Measurements from ENCODE around the gene KRT4.

KRT4 gene

DNA sequence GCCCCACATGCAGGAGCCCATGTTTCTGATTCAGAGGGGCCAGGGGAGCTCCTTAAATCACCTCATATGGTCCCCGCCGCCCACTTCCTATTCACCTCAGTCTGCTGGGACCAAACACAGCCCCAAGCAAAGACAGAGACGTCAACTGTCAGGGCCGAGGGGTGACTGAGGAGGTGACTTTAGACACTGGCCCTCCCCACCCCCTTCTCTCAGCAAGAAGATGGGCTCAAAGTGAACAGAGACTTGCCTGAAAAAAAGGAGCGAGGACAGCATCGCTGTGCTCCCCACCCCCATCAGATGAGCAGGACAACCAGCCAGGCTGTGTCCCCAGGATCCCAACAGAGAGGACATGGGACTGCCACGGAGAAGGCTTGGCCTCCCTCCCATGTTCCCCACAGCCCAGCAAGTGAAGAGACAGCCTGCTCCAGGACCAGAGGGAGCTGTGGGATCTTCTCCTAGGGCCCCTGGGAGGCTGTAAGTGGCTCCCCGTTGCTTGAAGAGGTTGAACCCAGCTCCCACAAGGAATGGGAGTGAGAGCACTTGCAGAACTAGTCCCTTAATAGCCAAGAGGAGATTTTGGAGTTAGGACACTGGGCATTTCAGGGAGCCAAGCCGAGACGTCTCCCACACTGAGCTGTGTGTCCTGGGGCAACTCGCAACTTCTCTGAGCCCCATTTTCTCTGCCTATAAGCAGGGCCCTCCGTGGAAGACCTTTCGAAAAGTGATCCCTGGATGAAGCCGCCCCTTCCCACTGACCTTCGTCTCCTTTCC is 21.5 kb upstream of the KRT4 start:
- H3K36me3 ChIP-seq (ENCODE audit: control insufficient read depth, low read depth, low read length) = no peaks in the 10 kb centered on the region
- H3K27ac ChIP-seq (ENCODE audit: low read length) = no peak overlapping the region
- H3K9me3 ChIP-seq (ENCODE audit: control insufficient read depth, low read depth, low read length) = no peaks in the 10 kb centered on the region
- H3K27me3 ChIP-seq (ENCODE audit: control insufficient read depth, insufficient read depth, low read length) = no peaks in the 10 kb centered on the region
- no peaks in the 10 kb centered on the region for H3K4me1 ChIP-seq (ENCODE audit: control insufficient read depth, low read depth, low read length)
- H3K9ac ChIP-seq (ENCODE audit: low read length) = no peak overlapping the region
- no peak overlapping the region for H3K4me3 ChIP-seq (ENCODE audit: low read length)

- H3K9ac ChIP-seq (ENCODE audit: low read length) = no peak overlapping the region
- H3K4me1 ChIP-seq (ENCODE audit: control insufficient read depth, low read depth, low read length) = no peaks in the 10 kb centered on the region
- no peak overlapping the region for H3K27ac ChIP-seq (ENCODE audit: low read length)
- no peaks in the 10 kb centered on the region for H3K9me3 ChIP-seq (ENCODE audit: control insufficient read depth, low read depth, low read length)
- no peaks in the 10 kb centered on the region for H3K36me3 ChIP-seq (ENCODE audit: control insufficient read depth, low read depth, low read length)
- no peaks in the 10 kb centered on the region for H3K27me3 ChIP-seq (ENCODE audit: control insufficient read depth, insufficient read depth, low read length)
- H3K4me3 ChIP-seq (ENCODE audit: low read length) = no peak overlapping the region
Observed at GRCh38 chr12:52834727-52835001, 20.7 kb upstream of the KRT4 start.

GRCh38 chr12:52833922-52834726 is 20.2 kb upstream of the KRT4 start, which contains the start of gene KRT79:
Gene KRT79, minus strand, starts transcription at chr12:52834311. Its CDS starts 51 bp downstream, at chr12:52834260.
- no peak within 1 kb of the TSS for H3K4me3 ChIP-seq (ENCODE audit: low read length)
- no peaks in the 10 kb centered on the region for H3K4me1 ChIP-seq (ENCODE audit: control insufficient read depth, low read depth, low read length)
- no peaks in the 10 kb centered on the region for H3K27me3 ChIP-seq (ENCODE audit: control insufficient read depth, insufficient read depth, low read length)

DNA sequence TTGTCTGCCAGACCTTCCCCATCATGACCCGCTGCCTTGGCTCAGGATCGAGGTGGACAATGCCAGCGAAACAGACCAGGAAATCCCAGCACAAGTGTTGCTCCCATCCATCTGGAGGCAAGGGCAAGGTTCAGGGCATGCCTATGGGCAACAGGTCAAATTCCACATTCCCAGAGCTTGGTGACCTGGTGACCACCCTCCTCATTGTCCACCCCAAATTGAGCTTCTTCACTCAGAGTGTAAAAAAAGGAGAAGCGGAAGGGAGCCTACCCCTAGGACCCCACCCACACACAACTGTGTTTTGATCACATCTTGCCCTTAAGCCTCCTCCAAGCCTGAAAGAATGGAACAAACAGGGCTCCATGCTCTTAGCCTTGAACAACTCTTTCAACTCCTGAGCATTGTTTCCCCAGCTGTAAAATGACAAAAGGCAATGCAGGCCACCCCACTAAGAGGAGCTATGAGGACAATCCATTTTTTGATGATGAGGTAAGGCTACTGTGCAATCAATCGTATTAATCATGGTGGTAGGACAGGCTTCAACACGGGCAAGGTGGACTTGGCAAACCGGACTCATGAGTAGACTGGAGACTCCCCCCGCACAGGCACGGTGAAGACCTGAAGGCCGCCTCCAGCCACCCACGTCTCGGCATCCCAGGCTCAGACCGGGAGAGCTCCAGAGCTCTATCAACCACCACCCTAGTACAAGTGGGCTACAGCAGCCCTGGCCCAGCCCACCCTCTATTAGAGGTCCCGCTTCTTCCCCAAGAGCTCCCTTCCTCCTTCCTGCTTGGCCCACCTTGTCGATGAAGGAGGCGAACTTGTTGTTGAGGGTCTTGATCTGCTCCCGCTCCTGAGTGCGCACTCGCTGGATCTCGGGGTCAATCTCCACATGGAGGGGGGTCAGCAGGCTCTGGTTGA is 19.3 kb upstream of the KRT4 start:
- Histone ChIP-seq H3K27me3 (ENCODE audit: control insufficient read depth, insufficient read depth, low read length) (no peaks in the 10 kb centered on the region), H3K9ac (ENCODE audit: low read length) (no peak overlapping the region), H3K36me3 (ENCODE audit: control insufficient read depth, low read depth, low read length) (no peaks in the 10 kb centered on the region), H3K4me1 (ENCODE audit: control insufficient read depth, low read depth, low read length) (no peaks in the 10 kb centered on the region), H3K4me3 (ENCODE audit: low read length) (no peak overlapping the region), H3K9me3 (ENCODE audit: control insufficient read depth, low read depth, low read length) (no peaks in the 10 kb centered on the region), H3K27ac (ENCODE audit: low read length) (no peak overlapping the region)

More at GRCh38 chr12:52833922-52834726, 20.2 kb upstream of the KRT4 start, which contains the start of gene KRT79:
- no peak within 1 kb of the TSS for H3K27ac ChIP-seq (ENCODE audit: low read length)
- H3K9ac ChIP-seq (ENCODE audit: low read length) = no peak within 1 kb of the TSS
- no peaks in the 10 kb centered on the region for H3K9me3 ChIP-seq (ENCODE audit: control insufficient read depth, low read depth, low read length)
- H3K36me3 ChIP-seq (ENCODE audit: control insufficient read depth, low read depth, low read length) = no peaks in the 10 kb centered on the region

DNA sequence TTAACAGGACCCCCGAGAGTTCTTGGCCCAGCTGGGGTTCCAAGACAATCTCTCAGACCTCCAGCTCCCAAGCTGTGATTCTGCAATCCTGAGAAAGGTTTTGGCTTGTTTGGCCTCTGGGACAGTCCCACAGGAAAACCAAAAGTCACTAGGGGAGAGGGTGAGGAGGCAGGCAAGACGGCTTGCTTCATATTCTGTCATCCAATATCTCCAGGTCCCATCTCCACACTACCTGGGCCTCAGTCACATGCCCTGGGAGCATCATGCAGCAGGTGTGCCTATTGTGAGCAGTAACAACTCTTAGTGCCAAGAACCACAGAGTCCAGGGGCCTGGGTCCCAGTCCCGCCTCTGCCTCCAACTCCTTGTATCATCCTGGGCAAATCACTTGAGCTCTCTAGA is 18.5 kb upstream of the KRT4 start:
- no peaks in the 10 kb centered on the region for H3K4me1 ChIP-seq (ENCODE audit: control insufficient read depth, low read depth, low read length)
- H3K27me3 ChIP-seq (ENCODE audit: control insufficient read depth, insufficient read depth, low read length) = no peaks in the 10 kb centered on the region
- no peaks in the 10 kb centered on the region for H3K9me3 ChIP-seq (ENCODE audit: control insufficient read depth, low read depth, low read length)

DNA sequence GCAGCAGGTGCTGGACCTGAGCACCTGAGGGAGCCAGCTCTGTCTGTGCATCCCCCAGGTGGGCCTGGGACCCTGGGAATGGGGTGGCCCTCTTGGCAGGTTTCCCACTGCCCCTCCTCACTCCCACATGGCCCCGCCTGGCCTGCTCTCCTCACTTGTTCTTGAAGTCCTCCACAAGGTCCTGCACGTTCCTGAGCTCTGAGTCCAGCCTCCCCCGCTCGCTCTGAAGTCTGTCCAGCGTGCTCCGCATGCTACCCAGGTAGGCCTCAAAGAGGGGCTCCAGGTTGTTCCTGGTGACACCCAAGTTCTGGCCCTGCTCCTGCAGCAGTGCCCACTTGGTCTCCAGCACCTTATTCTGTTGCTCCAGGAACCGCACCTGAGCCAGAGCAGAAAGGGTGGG is 17.3 kb upstream of the KRT4 start:
- no peak overlapping the region for H3K4me3 ChIP-seq (ENCODE audit: low read length)
- H3K36me3 ChIP-seq (ENCODE audit: control insufficient read depth, low read depth, low read length) = no peaks in the 10 kb centered on the region
- no peaks in the 10 kb centered on the region for H3K27me3 ChIP-seq (ENCODE audit: control insufficient read depth, insufficient read depth, low read length)
- H3K27ac ChIP-seq (ENCODE audit: low read length) = no peak overlapping the region
- H3K4me1 ChIP-seq (ENCODE audit: control insufficient read depth, low read depth, low read length) = no peaks in the 10 kb centered on the region
- no peaks in the 10 kb centered on the region for H3K9me3 ChIP-seq (ENCODE audit: control insufficient read depth, low read depth, low read length)
- H3K9ac ChIP-seq (ENCODE audit: low read length) = no peak overlapping the region

More for the DNA sequence above, 18.5 kb upstream of the KRT4 start:
- Histone ChIP-seq H3K27ac (ENCODE audit: low read length) (no peak overlapping the region), H3K36me3 (ENCODE audit: control insufficient read depth, low read depth, low read length) (no peaks in the 10 kb centered on the region), H3K9ac (ENCODE audit: low read length) (no peak overlapping the region), H3K4me3 (ENCODE audit: low read length) (no peak overlapping the region)

GRCh38 chr12:52829986-52830770 is 16.3 kb upstream of the KRT4 start:
- H3K9me3 ChIP-seq (ENCODE audit: control insufficient read depth, low read depth, low read length) = no peaks in the 10 kb centered on the region
- H3K4me1 ChIP-seq (ENCODE audit: control insufficient read depth, low read depth, low read length) = no peaks in the 10 kb centered on the region
- H3K27ac ChIP-seq (ENCODE audit: low read length) = no peak overlapping the region
- no peaks in the 10 kb centered on the region for H3K27me3 ChIP-seq (ENCODE audit: control insufficient read depth, insufficient read depth, low read length)
- no peak overlapping the region for H3K9ac ChIP-seq (ENCODE audit: low read length)
- H3K4me3 ChIP-seq (ENCODE audit: low read length) = no peak overlapping the region
- no peaks in the 10 kb centered on the region for H3K36me3 ChIP-seq (ENCODE audit: control insufficient read depth, low read depth, low read length)

DNA sequence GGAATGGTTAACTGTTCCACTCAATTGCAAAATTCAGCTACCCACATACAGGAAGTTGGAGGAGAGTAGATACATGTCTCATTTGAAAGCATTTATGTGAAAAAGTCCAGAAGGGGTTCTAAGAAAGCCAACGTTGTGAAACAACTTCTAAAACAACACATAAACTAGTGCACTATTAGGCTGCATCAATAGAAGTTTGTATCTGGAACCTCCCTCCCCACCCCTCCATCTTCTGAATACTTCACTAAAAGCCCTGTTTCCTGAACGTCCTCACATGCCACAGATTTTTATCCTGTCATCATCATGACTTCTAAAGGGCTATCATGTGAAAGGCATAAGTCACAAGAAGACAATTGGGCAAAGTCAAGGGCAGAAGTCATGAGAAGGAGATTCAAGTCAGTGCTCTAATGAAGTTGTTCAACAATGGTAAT is 14.7 kb upstream of the KRT4 start:
- H3K4me3 ChIP-seq (ENCODE audit: low read length) = no peak overlapping the region
- H3K27me3 ChIP-seq (ENCODE audit: control insufficient read depth, insufficient read depth, low read length) = no peaks in the 10 kb centered on the region
- no peak overlapping the region for H3K9ac ChIP-seq (ENCODE audit: low read length)
- no peak overlapping the region for H3K27ac ChIP-seq (ENCODE audit: low read length)
- no peaks in the 10 kb centered on the region for H3K36me3 ChIP-seq (ENCODE audit: control insufficient read depth, low read depth, low read length)
- H3K9me3 ChIP-seq (ENCODE audit: control insufficient read depth, low read depth, low read length) = no peaks in the 10 kb centered on the region
- no peaks in the 10 kb centered on the region for H3K4me1 ChIP-seq (ENCODE audit: control insufficient read depth, low read depth, low read length)

DNA sequence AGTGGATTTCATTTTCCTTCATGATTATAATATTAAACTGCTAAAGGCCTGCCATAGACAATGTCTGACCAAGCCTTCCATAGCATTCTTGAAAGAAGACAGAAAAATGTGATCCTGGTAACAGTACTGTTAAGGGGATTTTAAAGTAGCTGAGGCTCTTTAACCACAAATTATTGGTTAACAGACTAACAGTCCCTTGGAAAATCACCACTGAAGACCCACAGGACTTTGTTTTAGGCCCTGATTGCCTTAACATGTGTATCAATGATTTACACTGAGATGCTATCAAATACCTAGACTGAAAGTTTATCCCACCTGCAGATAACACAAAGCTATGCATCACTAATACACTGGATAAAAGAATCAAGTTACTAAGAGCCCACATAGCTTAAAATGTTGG is 14.2 kb upstream of the KRT4 start:
- H3K4me1 ChIP-seq (ENCODE audit: control insufficient read depth, low read depth, low read length) = no peaks in the 10 kb centered on the region
- H3K9me3 ChIP-seq (ENCODE audit: control insufficient read depth, low read depth, low read length) = no peaks in the 10 kb centered on the region
- H3K9ac ChIP-seq (ENCODE audit: low read length) = no peak overlapping the region
- no peak overlapping the region for H3K27ac ChIP-seq (ENCODE audit: low read length)
- no peaks in the 10 kb centered on the region for H3K27me3 ChIP-seq (ENCODE audit: control insufficient read depth, insufficient read depth, low read length)
- no peaks in the 10 kb centered on the region for H3K36me3 ChIP-seq (ENCODE audit: control insufficient read depth, low read depth, low read length)
- no peak overlapping the region for H3K4me3 ChIP-seq (ENCODE audit: low read length)

GRCh38 chr12:52827499-52828090 is 13.7 kb upstream of the KRT4 start:
- Histone ChIP-seq H3K4me3 (ENCODE audit: low read length) (no peak overlapping the region), H3K9me3 (ENCODE audit: control insufficient read depth, low read depth, low read length) (no peaks in the 10 kb centered on the region), H3K36me3 (ENCODE audit: control insufficient read depth, low read depth, low read length) (no peaks in the 10 kb centered on the region), H3K27me3 (ENCODE audit: control insufficient read depth, insufficient read depth, low read length) (no peaks in the 10 kb centered on the region), H3K27ac (ENCODE audit: low read length) (no peak overlapping the region), H3K9ac (ENCODE audit: low read length) (no peak overlapping the region), H3K4me1 (ENCODE audit: control insufficient read depth, low read depth, low read length) (no peaks in the 10 kb centered on the region)

Measured in iPS-18a (cell line).